Diencephalon (tissue), 1 donor: ENCODE results near the gene FKBP7. TPM values are rescaled to one million over a fixed set of nuclear protein-coding genes. Genes with fewer than 3 reads are reported as not detected.

Source experiments
- total RNA-seq: library from RNA; depleted of rRNA; stranded (reverse); fragments of >200 nt; gene quantifications from one replicate; pipeline ENCODE4 v1.2.3, GENCODE V29; 2014

FKBP7 gene, protein sequence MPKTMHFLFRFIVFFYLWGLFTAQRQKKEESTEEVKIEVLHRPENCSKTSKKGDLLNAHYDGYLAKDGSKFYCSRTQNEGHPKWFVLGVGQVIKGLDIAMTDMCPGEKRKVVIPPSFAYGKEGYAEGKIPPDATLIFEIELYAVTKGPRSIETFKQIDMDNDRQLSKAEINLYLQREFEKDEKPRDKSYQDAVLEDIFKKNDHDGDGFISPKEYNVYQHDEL
- total RNA-seq: 10.1 TPM

DNA sequence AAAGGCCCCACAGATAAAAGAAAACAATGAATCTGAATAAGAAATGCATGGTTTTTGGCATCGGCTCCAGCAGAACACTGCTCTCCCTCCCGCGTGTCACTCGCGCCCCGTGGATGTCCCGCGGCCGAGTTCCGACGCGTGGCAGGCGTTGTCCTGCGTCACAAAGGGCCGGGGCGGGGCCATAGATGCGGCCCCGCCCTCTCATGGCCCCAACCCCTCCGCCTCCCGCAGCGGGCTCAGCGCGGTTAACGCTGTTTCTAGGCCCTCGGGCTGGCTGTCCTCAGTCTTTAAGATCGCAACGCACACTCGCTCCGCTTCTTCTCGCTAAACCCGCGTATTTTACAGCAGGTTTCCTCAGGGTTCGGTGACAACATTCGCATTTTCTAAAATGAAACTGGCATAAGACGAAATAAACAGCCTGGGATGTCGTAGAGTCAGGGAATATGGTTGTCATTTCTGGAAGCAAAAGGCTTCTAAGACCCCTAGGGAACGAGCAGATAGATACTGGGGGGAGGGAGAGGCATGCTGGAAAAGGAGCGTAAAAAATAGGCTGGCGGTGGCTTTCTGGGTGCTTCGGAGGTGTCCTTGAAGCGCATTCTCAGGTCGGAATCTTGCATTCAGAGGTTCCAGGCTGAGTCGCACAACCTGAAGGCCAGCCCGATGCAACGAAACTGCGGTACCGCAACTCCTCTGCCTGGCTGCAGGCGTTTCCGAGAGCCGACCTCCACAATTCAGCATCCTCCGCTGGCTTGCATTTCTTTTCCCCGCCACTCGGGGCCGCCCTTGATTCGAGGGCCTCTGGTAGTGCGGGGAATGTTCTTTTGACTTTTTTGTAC is at the start of gene FKBP7:
Gene FKBP7 (minus strand): TSS at position 162 of the 836 bp plus-strand sequence. CDS start 101 bp downstream, at position 61.

GRCh38 chr2:178480227-178481181 is 2.1 kb upstream of the FKBP7 start, which contains the start of gene PLEKHA3:
Gene PLEKHA3, plus strand, starts transcription at chr2:178480457. Its CDS starts 413 bp downstream, at chr2:178480870.

DNA sequence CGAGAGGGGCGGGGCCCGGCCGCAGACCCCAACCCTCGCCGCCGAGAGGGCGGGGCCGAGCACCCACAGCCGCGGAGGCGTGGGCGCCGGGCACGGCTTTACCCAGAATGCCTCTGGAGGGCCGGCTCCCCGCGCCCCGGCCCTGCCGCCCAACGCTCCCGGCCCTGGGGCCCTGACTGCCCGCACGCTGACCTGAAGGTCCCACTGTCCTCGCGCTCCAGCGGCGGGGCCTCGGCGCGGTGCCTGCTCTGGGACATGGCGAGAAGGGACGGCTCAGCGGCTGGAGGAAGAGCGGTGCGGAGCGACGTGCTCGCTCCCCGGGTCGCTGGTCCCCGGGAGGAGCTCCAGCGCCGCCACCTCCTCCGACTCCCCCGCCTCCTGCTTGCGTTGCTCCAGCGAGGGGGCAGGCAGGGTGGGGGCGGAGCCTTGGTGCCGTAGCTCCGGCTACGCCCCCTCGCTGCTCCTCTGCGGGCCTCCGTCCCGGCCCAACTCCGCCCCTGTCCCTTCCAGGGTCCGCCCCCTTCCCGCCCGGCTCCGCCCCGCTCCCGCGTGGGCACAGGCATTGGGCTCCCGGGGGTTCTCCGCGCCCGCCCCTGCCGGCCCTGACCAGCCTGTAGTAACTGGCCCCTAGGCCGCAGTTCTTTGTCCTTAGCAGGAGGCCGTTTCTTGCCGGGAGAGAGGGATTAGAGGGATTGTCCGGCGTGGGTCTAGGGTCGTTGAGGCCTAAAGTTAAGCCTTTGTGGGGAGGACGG is 27.4 kb downstream of the FKBP7 start, which contains the start of the genes PJVK and PRKRA:
Gene PJVK (plus strand): TSS at position 605 of the 752 bp plus-strand sequence. CDS start 2,032 bp downstream, outside the sequence.
Gene PRKRA (minus strand): TSS at position 402 of the 752 bp plus-strand sequence. CDS start 145 bp downstream, at position 257.

Other genes with a start within 250 kb of the FKBP7 start
- gene PRKRA, start 27.4 kb downstream of the FKBP7 start, total RNA-seq: 71.0 TPM
- gene PJVK, start 27.2 kb downstream of the FKBP7 start, total RNA-seq: 3.9 TPM
- gene PLEKHA3, start 1.9 kb upstream of the FKBP7 start, total RNA-seq: 17.3 TPM